ENCODE results near the gene PTH1R. TPM values are rescaled to one million over a fixed set of nuclear protein-coding genes. Genes with fewer than 3 reads are reported as not detected.

The PTH1R gene
- total RNA-seq, 1 experiment from 2014 or later = 0.32 TPM

DNA sequence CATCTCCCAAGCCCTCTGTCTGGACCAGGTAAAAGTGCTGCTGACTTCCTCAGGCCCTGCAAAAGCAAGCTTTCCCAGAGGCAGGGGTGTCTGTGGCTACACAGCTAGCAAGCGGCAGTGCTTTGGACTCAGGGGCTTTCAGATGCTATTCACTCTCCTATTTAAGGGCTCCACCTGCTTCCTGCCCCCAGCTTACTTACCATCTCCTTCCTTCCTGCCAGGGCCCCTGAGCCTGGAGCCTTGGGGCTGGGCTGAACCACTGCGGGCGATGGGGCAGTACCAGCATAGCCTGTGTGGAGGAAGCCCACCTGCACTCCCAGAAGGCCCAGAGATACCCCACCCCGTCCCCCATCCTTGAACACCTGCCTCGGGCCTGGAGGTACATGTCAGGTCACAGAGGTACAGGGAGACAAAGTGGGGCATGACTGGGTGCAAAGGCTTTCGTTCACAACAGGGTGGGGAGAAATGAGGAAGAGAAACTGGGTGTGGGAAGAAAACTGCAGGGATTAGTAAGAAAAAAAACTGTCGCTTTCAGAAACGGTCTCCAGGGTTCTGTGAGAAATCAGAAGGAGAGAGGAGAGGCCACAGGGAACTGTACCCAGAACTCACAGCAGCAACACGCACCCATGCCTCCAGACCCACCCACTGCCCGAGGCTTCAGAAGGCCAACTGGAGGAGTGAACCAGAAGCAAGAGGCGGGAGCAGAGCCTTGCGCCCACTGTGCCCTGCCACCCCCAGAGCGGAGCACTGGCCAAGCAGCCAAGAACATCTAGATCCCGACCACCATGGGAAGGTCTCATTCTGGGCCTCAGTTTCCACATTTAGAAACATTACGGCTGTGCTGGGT is 49.6 kb downstream of the PTH1R start:
- Histone ChIP-seq H3K9me3 (ENCODE audit: control insufficient read depth in 1 of 2, insufficient read depth in 1 of 2, low read depth in 1 of 2, low read length in 2 of 2) (no peaks in the 10 kb centered on the region), H3K27ac (ENCODE audit: low read depth, low read length) (no peak overlapping the region), H2AFZ (ENCODE audit: low read depth, low read length, poor library complexity, severe bottlenecking) (no peak overlapping the region), H3K36me3 (ENCODE audit: control insufficient read depth in 1 of 2, insufficient read depth in 2 of 2, low read length in 2 of 2) (peaks cover 14 to 28% of the 10 kb centered on the region in 2 experiments), H3K4me1 (ENCODE audit: control insufficient read depth in 1 of 2, insufficient read depth in 2 of 2, low read length in 2 of 2) (peaks cover 16 to 22% of the 10 kb centered on the region in 2 experiments), H3K4me3 (replicated peaks in 1 of 2; ENCODE audit: low read depth in 1 of 2, low read length in 2 of 2) (no peak overlapping the region), H3K79me2 (ENCODE audit: insufficient read depth, low read length) (peaks cover 69% of the 10 kb centered on the region), H3K9ac (ENCODE audit: low read length) (no peak overlapping the region), H3K9me2 (ENCODE audit: insufficient read depth) (no peaks in the 10 kb centered on the region), H3K27me3 (ENCODE audit: insufficient read depth, low read length) (no peaks in the 10 kb centered on the region), H4K20me1 (ENCODE audit: insufficient read depth) (no peaks in the 10 kb centered on the region), H3K4me2 (ENCODE audit: low read length) (no peak overlapping the region)
- DNase-seq (ENCODE audit: low read depth, low spot score) (no peak), ATAC-seq (no peak)
- RAD21 ChIA-PET (ENCODE audit: low non-redundant PET in 1 of 2, low total read pairs in 2 of 2, uncharacterized antibody in 2 of 2, unreplicated experiment in 2 of 2) = no interaction called here
- TF ChIP-seq, protein P1, sequence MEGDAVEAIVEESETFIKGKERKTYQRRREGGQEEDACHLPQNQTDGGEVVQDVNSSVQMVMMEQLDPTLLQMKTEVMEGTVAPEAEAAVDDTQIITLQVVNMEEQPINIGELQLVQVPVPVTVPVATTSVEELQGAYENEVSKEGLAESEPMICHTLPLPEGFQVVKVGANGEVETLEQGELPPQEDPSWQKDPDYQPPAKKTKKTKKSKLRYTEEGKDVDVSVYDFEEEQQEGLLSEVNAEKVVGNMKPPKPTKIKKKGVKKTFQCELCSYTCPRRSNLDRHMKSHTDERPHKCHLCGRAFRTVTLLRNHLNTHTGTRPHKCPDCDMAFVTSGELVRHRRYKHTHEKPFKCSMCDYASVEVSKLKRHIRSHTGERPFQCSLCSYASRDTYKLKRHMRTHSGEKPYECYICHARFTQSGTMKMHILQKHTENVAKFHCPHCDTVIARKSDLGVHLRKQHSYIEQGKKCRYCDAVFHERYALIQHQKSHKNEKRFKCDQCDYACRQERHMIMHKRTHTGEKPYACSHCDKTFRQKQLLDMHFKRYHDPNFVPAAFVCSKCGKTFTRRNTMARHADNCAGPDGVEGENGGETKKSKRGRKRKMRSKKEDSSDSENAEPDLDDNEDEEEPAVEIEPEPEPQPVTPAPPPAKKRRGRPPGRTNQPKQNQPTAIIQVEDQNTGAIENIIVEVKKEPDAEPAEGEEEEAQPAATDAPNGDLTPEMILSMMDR (IDR thresholded peaks at IDR 0.05 in 2 of 3, conservative IDR thresholded peaks at IDR 0.05 in 1 of 3; ENCODE audit: borderline replicate concordance in 1 of 3, insufficient read depth in 1 of 3, low read depth in 2 of 3, low read length in 2 of 3) = no peak
- TF ChIP-seq POLR2A (IDR thresholded peaks at IDR 0.05; ENCODE audit: borderline replicate concordance, extremely low read depth, insufficient read depth, insufficient read length) (no peak), EGR1 (IDR thresholded peaks at IDR 0.05; ENCODE audit: low read depth) (no peak), EZH2 (IDR thresholded peaks at IDR 0.05) (no peak), FOSL1 (IDR thresholded peaks at IDR 0.05; ENCODE audit: low read depth) (no peak), SRF (IDR thresholded peaks at IDR 0.05; ENCODE audit: low read depth) (no peak), JUND (IDR thresholded peaks at IDR 0.05) (no peak), SP1 (IDR thresholded peaks at IDR 0.05; ENCODE audit: low read depth) (no peak), CBX3 (IDR thresholded peaks at IDR 0.05; ENCODE audit: low read depth) (no peak), ZNF274 (IDR thresholded peaks at IDR 0.05; ENCODE audit: low read depth, low read length) (no peak), SIN3A (IDR thresholded peaks at IDR 0.05; ENCODE audit: low read depth) (no peak), YY1 (IDR thresholded peaks at IDR 0.05; ENCODE audit: extremely low read depth, insufficient replicate concordance, low read depth, low read length) (no peak), TCF7L2 (IDR thresholded peaks at IDR 0.05; ENCODE audit: borderline replicate concordance, extremely low read depth, insufficient read depth, insufficient read length) (no peak)
- TF ChIP-seq, protein P2, sequence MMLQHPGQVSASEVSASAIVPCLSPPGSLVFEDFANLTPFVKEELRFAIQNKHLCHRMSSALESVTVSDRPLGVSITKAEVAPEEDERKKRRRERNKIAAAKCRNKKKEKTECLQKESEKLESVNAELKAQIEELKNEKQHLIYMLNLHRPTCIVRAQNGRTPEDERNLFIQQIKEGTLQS (IDR thresholded peaks at IDR 0.05) = no peak
- intact Hi-C loops (cut with micrococcal nuclease) = no loop called here
- POLR2A ChIA-PET = no interaction called here
- CTCF ChIA-PET = no interaction called here
- BruUV-seq (replicated peaks) = no TSS peak

Measured in HCT116 (cell line).